GM18507 (cell line): ENCODE data around the gene GIPC2.
"Not testable (repeated sequence)": the region's sequence is repeated elsewhere in the genome, so short reads cannot be mapped to it uniquely, and the experiment has no call there.

ENCODE experiments used
- DNase-seq: peaks from one replicate; pipeline ENCODE4 v3.0.0; 2011; ENCODE audit warnings: low read depth; ENCODE audit not compliant: insufficient read length; ENCODE audit errors: extremely low spot score
- FAIRE-seq: peaks from 2 replicates; lab custom pipeline; 2011; peaks lifted over from hg19 to GRCh38; lab: Jason Lieb, UNC

GIPC2 gene

DNA sequence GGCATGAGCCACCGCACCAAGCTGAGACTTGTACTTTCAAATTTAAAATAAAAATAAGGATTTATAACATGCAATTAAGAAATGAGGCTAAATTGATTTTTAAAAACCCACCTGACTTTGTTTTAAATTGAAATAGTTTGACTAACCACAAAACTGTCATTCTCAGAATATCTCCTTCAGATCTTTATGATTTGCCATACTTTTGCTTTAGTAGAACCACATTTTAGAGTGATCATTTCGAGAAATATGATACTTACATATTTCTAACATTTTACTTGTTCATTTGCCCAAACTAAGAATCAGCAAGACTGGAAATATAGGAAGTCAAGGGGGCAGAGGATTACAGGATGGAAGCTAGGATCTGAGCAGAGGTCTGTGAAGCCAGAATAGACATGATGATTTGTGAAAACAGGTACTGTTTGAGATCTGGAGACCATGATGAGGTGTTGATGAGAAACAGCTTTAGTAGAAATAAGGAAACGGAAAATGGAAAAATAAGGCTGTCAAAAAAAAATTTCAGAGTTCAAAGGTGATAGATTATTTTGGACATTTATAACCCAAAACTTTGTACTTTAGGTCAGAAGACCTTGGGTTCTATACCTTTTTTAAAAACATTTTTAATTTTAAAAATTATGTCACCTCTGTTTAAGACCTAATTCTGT lies 44.8 kb downstream of the GIPC2 start:
- FAIRE-seq (no peak), DNase-seq (no peak)

DNA sequence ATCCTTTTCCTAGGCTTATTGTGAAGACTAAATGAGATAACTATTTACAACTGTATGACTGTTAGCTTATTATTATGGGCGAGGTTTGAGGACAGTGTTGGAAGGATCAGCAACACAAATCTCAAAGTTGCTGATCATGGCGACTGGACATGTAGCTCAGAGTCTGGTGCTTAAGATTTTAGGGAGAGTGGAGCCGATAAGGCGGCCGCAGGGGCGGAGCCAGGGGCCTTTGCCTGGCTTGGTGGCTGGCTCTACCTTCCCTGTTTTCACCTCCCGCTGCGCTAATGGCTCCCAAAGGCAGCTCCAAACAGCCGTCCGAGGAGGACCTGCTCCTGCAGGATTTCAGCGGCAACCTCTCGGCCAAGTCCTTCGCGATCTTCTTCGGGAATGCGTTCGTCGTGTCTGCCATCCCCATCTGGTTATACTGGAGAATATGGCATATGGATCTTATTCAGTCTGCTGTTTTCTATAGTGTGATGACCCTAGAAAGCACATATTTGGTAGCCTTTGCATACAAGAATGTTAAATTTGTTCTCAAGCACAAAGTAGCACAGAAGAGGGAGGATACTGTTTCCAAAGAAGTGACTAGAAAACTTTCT lies 45.5 kb downstream of the GIPC2 start:
- FAIRE-seq (no peak), DNase-seq (no peak)

DNA sequence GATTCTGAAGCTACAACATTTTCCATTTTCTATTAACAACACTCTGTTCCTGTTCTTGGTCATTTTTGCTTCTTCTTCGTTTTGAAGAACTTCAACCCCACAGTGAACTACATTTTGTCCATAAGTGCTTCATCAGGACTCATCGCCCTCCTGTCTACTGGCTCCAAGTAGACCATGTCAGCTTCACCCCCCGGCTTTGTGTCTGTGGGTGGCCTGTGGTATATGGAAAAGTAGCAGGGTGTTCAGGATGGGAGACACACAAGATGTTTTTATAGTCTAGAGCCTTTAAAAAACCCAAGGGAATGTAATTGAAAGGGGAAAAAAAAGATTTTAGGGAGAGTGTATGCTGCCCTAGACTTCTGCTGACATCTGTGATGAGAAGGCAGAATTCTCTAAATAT lies 46.1 kb downstream of the GIPC2 start:
- no peak for FAIRE-seq
- DNase-seq: no peak

DNA sequence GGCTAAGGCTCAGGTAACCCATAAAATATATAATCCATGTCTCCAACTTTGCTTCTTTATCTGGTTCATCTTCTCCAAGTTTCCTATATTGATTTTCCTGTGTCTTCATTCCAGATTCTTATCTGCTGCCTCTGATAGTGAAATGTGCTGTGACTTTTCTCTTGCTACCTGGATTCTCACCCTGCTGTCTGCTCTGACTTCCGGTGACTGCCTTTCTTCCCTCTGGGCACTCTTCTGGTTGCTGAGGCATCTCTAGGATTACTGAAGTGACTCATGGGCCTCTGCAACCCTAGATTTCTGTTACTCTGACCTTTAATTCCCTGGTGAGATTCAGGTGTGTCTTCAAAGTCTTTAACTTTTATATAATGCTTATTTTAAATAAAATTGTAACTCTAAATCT lies 46.9 kb downstream of the GIPC2 start:
- FAIRE-seq (no peak), DNase-seq (no peak)

DNA sequence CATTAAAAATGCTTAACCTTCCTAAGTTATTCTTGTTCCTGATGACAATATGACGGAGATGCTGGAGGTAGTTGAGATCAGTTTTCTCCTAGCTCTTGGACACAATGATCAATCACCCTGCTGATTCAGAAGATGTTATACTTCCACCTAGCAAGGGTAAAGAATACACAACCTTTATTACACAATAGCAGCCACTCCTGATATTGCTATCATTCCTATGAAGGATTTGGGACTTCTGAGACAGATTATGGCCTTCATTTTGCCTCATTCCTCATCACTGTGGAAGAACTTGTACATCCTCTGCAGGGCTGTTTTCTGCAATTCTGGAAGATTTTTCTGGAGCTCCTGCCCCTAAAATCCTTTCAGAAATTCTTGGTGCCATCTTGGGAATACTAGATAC lies 47.8 kb downstream of the GIPC2 start:
- DNase-seq (no peak), FAIRE-seq (no peak)

DNA sequence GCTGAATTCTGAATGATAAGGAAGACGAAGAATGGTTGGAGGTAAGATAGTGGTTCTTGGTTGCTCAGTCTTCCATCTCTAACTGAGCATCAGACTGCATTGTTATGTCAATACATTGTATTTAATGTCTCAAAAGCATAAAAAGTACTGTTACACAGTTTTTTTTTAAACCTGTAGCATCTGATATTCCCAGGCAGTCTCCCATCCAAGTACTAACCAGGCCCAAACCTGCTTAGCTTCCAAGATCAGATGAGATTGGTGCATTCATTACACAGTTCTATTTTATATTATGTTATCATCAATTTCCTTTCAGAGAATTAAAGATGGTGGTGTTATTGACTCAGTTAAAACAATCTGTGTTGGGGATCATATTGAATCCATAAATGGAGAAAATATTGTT lies 48.9 kb downstream of the GIPC2 start:
- no peak for DNase-seq

DNA sequence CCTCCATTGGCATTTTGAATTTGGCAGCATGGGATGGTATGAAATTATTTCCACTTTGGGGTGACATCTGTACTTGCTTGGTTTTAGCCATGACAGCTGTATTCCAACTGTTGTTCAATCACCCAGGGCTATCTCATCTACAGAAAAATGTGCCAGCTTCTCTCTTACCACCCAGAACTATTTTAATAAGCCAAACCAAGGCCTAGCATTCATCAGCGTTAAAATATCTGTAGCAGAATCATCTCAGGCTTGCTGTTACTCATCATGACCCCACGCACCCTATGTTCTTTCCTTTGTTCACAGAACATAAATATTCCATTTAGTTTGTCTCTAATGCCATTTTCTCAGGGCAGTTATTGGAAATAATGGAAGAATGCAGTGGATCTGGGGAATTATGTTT lies 49.8 kb downstream of the GIPC2 start:
- no peak for DNase-seq
- no peak for FAIRE-seq

More for the DNA sequence above, 48.9 kb downstream of the GIPC2 start:
- FAIRE-seq: no peak

DNA sequence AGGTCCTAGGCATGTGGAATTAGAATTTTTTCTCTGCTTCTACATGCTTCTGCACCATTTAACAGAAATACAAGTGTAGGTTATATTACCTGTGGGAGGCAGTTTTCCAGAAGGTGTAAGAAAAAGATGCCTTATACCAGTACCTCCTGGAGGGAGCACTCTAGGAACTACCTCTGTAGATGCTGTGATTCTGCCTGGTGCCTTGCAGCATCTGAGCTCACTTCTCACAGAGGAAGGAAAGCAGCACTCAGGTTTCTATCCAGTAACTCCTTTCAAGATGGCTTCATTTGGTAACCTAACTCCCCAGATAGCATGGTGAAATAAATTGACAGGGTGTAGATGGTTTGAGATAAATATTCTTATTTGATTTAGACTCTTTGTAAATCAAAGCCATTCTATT lies 50.3 kb downstream of the GIPC2 start:
- DNase-seq (no peak), FAIRE-seq (no peak)

DNA sequence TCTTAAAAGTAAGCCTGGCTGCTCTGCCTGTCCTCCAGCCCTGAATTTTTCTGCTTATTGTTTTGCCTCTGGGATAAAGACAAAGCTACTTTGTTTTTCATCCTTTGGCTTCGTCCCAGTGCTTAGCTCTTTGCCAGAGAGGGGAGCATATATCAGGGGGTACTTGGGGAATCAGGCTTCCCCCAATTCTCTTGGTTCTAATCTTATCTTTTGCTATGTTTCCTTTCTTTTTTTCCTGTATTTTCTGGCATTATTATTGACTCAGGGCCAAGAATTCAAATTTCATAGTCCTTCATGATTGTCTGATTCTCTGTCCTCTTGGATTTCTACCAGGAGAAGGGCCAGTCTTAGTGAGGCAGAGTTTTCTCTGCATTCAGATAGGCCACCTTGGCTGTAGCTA lies 51.2 kb downstream of the GIPC2 start:
- no peak for DNase-seq
- no peak for FAIRE-seq

DNA sequence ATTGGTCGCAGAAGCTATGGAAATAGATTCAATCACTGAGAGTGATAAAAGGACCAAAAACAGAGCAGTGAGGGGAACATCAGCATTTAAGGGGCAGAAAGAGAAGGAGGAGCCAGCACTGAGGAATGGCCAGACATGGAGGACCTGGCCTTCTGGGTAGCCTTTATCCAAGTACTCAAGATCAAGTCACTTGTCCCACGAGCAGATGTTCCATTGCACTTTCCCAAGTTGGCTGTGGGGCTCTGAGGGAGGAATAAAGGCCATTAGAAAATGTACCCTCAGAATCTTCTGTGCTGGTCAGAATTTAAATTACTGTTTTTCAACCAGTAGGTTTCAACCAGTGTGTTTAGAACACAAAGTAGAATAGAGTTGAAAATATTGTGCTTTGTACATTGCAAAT lies 55.3 kb downstream of the GIPC2 start:
- DNase-seq: no peak
- no peak for FAIRE-seq

DNA sequence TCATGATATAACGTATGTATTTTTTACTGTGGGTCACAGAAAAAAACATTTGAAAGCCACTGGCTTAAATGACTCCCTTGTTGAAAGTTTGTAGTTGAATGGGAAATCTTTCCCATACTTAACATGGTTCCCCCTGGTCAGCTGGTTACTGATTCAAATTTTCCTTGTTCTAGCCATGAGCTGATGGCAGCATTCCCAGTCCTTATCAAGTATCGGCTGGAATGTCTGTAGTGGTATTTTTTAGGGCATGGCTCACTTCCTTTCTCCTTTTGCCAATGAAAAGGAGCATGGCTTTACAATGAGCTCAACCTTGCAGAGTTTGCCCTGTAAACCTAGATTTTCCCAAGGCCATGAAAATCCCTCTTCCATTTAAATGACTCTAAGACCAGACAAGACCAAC lies 55.7 kb downstream of the GIPC2 start:
- no peak for FAIRE-seq
- no peak for DNase-seq

DNA sequence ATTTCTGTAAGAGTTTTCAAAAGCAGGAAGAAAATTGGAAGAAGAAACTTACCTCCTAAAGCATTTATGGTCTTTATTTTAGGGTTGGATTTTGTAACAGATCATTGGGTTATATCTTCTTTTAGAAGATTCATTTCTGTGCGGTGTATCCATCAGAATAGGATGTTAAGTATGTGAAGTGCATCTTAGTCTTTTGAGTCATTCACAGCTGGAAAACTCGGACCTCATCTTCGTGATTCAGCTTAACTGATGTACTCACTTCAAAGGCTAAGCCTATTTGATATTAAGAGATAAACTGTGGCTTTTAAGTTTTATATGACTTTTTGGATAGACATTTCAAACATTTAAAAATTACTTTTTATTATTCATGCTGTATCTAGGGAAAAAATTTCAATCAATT lies 56.3 kb downstream of the GIPC2 start:
- FAIRE-seq: no peak
- DNase-seq: no peak

DNA sequence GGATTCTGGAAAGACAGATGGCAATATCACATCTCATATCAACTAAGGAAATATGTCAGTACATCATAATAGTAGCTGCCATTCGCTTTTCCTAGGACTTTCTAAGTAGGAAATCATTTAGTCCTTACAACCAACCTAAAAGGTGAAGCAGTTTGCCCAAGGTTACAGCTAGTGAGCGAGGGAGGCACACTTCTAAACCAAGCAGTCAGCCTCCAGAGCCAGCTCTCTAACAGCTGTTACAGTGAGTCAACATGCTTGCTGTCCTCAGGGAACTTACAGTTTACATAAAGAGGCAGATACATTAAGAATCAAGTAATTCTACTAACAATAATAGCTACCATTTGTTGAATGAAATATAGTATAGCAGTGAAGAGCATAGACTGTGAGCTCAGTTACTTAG lies 57.1 kb downstream of the GIPC2 start:
- no peak for FAIRE-seq

DNA sequence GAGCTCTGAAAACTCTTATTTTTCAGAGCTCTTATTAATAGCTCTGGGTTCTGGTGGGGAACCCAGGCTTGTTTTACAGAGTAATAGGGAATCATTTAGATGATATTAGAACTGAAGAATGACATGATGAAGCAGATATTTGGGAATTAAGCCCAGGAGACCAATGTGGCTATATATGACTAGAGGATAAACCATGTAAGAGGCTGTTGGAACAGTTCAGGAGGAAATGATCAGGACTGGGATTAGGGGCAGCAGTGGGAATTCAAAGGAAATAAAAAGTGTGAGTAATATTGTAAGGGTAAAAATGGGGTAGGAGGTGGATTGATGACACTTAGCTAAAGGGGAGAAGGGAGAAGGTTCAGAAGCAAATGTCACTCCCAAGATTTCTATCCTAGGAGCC lies 58.6 kb downstream of the GIPC2 start:
- FAIRE-seq: no peak
- no peak for DNase-seq

More for the DNA sequence above, 57.1 kb downstream of the GIPC2 start:
- DNase-seq: no peak

DNA sequence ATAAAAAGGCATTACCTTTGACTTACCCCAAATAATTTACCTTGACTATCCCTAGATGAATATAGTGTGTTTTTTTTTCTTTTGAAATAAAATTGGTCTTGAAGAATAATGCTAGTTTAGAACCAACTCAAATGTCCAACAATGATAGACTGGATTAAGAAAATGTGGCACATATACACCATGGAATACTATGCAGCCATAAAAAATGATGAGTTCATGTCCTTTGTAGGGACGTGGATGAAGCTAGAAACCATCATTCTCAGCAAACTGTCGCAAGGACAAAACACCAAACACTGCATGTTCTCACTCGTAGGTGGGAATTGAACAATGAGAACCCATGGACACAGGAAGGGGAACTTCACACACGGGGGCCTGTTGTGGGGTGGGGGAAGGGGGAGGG lies 63.9 kb downstream of the GIPC2 start:
- not testable (repeated sequence) for DNase-seq, FAIRE-seq

DNA sequence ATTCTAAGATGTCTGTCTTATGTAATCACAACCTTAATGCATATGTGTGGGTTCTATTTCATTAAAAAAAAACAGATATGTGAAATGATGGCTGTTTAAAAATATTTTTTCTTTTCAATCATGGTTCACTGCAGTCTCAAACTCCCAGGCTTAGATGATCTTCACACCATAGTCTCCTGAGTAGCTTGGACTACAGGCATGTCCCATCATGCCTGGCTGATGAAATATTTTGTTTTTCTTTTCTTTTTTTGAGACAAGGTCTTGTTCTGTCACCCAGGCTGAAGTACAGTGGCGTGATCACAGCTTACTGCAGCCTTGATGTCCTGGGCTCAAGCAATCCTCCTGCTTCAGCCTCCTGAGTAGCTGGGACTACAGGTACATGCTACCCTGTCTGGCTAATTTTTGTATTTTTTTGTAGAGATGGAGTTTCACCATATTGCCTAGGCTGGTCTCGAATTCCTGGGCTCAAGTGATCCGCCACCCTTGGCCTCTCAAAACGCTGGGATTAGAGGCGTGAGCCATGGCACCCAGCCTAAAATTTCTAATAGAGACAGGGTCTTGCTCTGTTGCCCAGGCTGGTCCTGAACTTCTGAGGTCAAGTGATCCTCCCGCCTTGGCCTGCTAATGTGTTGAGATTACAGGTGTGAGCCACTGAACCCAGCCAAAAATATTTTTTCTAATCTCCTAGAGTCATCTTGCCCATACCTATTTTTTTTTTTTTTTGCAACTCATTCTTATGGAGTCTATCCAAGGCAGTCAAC lies 67.6 kb downstream of the GIPC2 start:
- no peak for FAIRE-seq

DNA sequence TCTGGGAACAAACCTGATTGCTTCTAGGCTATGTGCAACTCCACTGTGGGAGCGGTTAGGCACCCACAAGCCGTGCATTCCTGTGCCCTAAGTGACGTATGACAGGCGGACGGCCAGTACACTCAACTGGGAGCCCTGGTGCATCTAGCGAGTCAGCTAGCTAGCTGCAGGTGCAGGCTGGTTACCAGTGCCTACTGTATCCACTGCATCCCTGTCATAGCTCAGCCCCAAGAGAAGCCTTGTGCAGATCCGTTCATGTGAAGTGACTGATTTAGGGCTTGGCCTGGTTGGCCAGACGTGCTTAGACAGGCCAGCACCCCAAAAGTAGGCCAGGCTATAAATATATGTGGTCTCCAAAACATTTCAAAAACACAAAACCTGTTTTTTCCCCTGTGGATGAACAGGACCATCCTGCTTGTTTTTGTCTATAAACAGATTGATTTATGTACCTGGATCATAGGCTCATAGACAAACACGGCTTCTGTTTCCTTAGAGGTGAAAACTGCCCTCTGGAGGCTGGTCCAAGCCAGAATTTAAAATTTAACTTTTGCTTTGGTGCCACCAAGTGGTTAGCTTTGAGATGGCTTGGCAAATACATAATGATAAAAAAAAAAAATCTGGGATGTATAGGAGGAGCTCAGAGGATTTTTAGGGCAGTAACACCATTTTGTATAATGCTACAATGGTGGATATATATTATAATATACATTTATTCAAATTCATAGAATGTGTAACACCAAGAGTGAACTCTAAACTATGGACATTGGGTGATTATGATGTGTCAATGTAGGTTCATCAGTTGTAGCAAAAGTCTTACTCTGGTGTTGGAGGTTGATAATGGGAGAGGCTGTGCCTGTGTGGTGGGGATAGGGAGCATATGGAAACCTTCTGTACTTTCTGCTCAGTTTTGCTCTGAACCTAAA lies 68.5 kb downstream of the GIPC2 start:
- DNase-seq (peak; percentile 28), FAIRE-seq (peak; percentile 74)

More for the DNA sequence above, 67.6 kb downstream of the GIPC2 start:
- no peak for DNase-seq

DNA sequence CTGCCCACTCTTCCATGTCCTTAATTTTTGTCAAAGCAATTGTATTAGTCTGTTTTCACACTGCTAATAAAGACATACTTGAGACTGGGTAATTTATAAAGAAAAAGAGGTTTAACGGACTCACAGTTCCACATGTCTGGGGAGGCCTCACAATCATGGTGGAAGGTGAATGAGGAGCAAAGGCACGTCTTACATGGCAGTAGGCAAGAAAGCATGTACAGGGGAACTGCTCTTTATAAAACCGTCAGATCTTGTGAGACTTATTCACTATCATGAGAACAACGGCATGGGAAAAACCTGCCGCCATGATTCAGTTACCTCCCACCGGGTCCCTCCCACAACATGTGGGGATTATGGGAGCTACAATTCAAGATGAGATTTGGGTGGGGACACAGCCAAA lies 74.7 kb downstream of the GIPC2 start:
- not testable (repeated sequence) for DNase-seq, FAIRE-seq

DNA sequence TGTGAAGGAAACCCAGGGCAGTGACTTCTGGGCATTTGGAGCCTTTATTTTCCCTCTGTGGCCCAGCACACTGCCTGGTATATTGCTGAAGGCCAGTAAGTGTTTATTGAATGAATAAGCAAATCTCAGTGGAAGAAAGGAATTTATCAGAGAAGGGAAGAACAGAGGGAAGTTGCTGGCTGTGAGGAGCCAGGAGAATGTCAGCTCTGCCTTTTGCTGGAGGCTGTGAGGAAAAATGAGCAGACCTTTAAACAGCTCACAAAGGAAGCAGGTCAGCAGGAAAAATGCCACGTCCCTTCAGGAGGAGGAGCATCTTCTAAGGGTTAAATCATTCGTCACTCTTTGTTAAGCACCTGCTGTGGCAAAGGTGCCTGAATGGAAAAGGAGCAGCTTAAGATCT lies 75.9 kb downstream of the GIPC2 start:
- FAIRE-seq (no peak), DNase-seq (no peak)

DNA sequence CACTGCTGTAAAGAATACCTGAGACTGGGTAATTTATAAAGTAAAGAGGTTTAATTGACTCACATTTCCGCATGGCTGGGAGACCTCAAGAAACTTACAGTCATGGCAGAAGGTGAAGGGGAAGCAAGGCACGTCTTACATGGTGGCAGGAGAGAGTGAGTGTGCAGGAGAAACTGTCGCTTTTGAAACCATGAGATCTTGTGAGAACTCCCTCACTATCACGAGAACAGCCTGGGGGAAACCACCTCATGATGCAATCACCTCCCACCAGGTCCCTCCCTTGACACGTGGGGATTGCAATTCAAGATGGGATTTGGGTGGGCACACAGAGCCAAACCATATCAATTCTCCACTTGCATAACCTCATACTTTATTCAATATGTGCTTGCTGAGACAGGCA lies 76.6 kb downstream of the GIPC2 start:
- DNase-seq (no peak), FAIRE-seq (no peak)
